ENCODE results near the gene PPM1N.
A peak's percentile ranks its signal among the peaks of the same experiment; 100 is the strongest.

The PPM1N gene

DNA sequence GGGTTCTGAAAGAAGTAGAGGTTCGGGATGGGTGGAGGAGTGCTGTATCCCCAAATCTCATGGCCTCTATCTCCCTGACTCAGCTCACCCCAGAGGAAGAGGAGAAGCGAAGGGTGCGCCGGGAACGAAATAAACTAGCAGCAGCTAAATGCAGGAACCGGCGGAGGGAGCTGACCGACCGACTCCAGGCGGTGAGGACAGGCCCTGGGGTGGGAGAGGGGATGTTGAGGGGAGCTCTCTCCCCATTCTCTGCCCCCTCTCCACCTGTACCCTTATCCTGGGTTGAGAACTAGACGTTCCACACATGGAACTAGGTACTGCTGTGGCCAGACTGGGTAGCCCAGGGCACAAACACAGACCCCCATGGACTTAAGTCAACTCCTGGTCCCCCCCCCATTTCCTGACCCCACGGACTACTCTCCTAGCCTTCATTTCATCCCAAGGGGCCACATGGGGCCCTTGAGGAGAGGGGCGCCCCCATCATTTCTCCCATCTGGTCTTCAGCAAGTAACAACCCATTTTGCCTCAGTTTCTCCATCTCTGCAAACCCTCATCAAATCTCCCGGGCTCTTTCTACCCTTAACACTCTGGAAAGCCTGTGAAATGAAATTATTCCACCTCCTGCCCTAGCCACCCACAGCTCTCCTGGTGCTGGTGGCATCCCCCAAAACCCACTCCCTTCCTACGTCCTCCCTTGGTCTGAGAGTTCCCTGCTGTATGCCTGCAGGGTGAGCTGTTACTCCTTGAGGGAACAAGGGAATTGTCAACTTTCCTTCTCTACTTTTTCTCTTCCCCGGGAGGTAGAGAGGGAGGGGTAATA lies 26.9 kb upstream of the PPM1N start:
- DNase-seq, result no peak

DNA sequence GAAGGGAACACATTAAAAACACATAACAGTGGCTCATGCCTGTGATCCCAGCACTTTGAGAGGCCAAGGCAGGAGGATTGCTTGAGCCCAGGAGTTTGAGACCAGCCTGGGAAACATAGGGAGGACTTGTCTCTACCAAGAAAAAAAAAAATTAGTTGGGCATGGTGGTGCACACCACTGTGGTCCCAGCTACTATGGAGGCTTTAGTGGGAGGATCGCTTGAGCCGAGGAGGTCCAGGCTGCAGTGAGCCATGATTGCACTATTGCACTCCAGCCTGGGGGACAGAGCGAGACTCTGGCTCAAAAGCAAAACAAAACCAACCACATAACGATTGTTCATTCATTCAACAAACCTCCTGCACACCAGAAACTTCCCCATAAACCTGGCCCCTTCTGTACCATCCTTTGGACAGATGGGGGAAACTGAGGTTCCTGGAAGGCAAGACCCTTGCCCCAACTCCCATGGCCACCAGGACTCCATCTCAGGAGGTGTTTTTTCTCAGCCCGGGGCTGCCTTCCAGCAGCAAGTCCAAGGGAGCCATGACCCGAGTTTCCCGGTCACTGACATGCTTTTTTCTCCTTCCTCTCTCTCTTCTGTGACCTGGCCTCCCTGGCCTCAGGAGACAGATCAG lies 26.2 kb upstream of the PPM1N start:
- DNase-seq, result no peak

DNA sequence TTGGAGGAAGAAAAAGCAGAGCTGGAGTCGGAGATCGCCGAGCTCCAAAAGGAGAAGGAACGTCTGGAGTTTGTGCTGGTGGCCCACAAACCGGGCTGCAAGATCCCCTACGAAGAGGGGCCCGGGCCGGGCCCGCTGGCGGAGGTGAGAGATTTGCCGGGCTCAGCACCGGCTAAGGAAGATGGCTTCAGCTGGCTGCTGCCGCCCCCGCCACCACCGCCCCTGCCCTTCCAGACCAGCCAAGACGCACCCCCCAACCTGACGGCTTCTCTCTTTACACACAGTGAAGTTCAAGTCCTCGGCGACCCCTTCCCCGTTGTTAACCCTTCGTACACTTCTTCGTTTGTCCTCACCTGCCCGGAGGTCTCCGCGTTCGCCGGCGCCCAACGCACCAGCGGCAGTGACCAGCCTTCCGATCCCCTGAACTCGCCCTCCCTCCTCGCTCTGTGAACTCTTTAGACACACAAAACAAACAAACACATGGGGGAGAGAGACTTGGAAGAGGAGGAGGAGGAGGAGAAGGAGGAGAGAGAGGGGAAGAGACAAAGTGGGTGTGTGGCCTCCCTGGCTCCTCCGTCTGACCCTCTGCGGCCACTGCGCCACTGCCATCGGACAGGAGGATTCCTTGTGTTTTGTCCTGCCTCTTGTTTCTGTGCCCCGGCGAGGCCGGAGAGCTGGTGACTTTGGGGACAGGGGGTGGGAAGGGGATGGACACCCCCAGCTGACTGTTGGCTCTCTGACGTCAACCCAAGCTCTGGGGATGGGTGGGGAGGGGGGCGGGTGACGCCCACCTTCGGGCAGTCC lies 25.5 kb upstream of the PPM1N start:
- DNase-seq, result no peak

DNA sequence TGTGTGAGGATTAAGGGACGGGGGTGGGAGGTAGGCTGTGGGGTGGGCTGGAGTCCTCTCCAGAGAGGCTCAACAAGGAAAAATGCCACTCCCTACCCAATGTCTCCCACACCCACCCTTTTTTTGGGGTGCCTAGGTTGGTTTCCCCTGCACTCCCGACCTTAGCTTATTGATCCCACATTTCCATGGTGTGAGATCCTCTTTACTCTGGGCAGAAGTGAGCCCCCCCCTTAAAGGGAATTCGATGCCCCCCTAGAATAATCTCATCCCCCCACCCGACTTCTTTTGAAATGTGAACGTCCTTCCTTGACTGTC lies 24.9 kb upstream of the PPM1N start:
- DNase-seq, result no peak

DNA sequence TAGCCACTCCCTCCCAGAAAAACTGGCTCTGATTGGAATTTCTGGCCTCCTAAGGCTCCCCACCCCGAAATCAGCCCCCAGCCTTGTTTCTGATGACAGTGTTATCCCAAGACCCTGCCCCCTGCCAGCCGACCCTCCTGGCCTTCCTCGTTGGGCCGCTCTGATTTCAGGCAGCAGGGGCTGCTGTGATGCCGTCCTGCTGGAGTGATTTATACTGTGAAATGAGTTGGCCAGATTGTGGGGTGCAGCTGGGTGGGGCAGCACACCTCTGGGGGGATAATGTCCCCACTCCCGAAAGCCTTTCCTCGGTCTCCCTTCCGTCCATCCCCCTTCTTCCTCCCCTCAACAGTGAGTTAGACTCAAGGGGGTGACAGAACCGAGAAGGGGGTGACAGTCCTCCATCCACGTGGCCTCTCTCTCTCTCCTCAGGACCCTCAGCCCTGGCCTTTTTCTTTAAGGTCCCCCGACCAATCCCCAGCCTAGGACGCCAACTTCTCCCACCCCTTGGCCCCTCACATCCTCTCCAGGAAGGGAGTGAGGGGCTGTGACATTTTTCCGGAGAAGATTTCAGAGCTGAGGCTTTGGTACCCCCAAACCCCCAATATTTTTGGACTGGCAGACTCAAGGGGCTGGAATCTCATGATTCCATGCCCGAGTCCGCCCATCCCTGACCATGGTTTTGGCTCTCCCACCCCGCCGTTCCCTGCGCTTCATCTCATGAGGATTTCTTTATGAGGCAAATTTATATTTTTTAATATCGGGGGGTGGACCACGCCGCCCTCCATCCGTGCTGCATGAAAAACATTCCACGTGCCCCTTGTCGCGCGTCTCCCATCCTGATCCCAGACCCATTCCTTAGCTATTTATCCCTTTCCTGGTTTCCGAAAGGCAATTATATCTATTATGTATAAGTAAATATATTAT lies 24.3 kb upstream of the PPM1N start:
- no peak for DNase-seq

DNA sequence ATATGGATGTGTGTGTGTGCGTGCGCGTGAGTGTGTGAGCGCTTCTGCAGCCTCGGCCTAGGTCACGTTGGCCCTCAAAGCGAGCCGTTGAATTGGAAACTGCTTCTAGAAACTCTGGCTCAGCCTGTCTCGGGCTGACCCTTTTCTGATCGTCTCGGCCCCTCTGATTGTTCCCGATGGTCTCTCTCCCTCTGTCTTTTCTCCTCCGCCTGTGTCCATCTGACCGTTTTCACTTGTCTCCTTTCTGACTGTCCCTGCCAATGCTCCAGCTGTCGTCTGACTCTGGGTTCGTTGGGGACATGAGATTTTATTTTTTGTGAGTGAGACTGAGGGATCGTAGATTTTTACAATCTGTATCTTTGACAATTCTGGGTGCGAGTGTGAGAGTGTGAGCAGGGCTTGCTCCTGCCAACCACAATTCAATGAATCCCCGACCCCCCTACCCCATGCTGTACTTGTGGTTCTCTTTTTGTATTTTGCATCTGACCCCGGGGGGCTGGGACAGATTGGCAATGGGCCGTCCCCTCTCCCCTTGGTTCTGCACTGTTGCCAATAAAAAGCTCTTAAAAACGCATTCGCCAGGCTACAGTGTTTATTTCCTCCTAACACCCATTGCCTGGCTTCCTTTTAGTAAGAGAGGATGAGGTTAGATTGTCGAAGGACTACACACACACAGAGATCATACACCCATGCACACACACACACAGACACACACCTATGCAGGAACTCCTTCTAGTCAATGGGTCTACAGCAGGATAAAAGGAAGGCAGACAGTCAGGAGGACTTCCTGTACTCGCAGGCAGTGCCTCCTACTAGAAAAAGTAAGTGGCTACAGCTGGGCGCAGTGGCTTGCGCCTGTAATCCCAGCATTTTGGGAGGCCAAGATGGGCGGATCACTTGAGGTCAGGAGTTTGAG lies 23.4 kb upstream of the PPM1N start:
- no peak for DNase-seq

DNA sequence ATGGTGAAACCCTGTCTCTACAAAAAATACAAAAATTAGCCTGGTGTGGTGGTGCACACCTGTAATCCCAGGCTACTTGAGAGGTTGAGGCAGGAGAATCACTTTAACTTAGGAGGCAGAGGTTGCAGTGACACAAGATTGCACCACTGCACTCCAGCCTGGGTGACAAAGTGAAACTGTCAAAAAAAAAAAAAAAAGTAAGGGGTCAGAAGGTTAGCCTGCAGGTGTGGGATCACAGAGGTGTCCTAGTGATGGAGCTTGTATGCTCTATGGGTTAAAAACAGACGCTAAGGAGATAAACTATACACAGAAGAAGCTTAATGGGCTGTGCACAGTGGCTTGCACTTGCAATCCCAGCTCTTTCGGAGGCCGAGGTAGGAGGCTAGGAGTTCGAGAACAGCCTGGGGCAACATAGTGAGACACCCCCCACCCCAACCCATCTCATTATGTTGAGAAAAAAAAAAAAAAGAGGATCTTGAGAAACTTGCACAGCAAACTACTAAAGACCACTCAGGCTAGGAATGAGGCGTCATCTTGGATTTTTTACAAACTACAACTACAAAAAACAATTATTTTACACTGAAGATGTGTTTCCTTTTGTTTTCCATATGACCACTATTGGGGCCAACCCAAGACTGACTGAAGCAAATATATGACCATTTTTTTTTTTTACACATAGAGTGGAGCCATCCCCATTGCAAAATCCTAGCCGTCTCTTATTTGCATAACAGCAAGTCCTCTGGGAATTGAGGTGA lies 22.5 kb upstream of the PPM1N start:
- no peak for DNase-seq

DNA sequence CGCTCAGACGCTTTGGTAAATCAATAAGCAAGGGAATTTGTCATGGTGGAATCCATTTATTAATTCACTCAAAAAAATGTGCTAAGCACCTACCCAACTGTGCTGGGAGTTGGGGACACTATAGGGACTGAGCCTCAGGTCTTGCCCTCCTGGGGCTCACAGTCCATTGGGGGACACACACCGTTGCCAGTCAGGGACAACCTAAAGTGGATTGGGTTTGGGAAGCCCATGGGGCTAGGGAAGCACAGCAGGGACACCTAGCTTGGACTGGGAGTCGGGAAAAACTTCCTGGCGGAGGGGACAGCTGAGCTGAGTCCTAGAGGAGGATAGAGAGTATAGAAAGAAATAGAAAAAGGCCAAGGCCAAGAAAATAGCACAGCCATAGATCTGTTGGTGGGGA lies 21.9 kb upstream of the PPM1N start:
- no peak for DNase-seq

DNA sequence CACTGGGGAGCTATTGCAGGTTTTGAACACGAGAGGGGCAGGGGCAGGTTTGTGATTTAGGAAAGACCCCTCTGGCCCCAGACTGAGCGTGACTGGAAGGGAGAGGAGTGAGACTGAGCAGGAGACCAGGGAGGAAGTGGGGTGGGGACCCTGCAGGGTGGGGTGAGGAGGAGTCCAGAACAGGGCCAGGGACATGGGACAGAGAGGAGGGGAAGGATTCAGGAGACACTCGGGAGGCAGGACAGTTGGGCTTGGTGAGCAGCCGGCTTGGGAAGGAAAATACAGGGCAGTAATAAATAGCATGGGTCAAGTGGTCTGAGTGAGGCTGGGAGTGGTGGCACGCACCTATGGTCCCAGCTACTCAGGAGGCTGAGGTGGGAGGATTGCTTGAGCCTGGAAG lies 21.1 kb upstream of the PPM1N start:
- no peak for DNase-seq

DNA sequence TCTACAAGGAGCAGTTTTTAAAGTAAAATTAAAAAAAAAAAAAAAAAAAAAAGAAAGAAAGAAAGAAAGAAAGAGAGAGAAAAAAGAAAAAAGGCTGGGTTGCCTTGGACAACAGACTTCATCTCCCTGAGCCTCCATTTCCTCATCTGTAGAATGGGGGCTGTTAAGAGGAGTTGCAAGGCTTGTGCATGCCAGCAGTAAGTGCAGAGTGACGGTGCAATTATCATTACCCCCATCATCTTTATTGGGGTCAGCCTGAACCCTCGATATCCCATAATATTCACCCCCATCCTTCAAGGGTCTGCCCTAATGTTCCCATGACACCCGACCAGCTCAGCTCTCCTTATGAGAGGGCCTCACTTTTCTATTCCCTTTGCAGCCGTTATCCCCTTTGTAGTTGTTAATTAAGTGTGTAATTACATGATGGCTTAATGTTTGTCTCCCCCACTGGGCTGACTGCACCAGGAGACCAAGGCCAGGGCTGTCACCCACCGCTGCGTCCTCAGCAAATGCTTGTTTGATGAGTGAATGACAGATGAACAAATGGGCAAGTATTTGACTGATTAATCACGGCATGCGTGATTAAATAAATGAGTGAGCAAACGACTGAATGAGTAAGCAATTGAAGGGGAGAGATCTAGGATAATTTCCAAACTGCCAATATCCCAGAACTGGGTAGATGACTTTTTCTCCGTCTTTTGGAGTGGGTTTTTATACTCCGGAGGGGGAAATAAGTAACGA lies 20.4 kb upstream of the PPM1N start:
- no peak for DNase-seq

DNA sequence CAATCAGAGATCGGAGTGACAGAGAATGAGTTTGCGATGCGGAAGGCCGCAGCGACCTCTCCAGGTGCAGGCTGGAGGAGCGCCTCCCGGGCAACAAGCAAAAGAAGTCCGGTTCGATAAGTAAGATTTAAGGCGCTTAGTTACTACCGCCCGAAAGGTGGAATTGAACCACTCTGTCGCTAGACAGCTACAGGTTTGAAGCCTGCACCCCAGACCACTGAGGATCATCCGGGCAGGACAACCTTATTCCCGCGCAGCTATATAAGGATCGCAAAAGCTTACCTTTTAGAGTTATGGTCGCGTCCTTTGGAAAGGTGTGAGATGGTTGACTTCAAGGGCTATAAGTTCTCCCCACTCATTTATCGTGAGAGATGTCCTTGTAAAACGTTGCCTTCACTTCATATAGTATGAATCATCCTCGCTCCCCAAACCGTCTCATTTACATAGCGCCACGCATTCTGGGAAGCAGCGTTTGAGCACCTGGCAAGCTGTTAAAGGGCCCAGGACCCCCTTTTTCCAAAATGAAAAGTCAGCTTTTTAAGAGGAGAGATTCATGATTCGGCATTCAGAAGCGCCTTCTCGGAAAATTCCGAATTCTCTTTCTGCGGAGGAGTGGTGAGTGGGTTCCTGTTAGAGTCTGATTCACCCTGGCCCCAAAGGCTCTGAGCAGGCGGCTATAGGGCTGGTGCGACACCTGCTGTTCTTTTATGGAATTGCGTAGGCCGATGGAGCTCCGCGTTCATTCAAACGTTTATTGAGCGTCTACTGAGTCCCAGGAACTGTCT lies 19.6 kb upstream of the PPM1N start:
- peak; percentile 96 for DNase-seq

DNA sequence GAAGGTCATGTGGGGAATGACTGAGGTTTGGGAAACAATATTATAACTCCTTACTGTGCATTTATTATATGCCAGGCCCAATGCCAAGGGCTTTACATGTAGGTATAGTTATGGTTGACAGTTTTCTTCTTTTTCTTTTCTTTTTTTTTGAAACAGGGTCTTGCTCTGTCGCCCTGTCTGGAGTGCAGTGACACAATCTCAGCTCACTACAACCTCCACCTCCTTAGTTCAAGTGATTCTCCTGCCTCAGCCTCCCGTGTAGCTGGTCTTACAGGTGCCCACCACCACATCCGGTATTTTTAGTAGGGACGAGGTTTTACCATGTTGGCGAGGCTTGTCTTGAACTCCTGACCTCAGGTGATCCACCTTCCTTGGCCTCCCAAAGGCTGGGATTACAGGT lies 15.2 kb upstream of the PPM1N start:
- DNase-seq, result no peak

DNA sequence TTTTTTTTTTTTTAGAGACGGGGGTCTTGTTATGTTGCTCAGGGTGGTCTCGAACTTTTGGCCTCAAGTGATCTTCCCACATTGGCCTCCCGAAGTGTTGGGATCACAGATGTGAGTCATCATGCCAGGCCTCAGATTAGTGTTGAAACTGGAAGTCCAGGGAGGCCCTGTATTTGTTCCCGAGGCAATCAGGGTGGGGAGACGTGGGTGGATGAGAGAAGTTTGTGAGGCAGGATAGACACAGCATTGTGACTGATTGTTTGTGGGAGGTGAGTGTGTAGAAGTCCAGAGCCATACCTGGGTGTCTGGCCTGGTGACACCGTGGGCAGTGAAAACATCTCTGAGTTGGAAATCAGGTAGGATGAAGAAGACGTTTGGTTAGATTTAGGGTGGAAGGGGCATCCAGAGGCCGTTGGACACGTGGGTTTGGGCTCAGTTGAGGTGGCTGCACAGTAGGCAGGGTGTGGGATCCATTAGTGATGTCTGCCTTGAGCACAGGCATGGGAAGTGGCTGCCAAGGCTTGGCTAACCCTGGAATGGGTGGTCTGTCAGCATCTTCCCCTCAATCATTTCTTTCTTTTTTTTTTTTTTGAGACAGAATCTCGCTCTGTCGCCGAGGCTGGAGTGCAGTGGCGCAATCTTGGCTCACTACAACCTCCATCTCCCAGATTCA lies 13.8 kb upstream of the PPM1N start:
- no peak for DNase-seq

DNA sequence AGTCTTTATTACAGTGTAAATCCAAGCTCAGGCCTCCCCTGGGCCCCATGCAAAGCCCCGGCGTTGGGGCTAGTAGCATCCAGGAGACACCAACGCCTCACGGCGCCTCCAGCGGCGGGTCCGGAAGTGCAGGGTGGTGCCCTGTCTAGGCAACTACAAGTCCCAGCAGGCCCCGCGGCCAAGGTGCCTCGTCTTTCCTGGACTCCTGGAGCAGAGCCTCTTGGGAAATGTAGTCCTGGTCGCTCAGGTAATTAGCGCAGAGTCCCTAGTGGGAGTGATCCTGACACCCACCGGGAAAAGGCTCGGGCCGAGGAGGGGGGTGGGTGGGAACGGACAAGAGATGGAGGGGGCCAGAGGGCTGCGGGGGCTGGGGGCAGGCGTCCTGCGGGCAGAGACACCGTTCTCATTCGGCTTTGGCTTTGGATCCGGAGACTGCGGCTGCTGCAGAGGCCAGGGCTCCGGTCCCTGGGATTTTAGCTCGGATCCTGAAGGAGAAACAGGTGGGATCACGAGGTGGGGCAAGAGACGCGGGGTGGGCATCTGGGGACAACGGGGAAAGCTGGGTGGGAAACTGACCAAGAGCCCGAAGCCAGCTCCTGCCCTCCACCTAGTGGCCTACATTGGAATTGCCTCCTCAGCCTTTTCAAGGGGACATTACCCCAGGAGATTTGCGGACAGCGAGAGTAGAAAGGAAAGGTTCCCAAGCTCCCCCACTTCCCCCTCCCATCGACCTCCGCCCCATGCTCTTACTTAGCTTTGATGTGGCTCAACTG lies 12.8 kb upstream of the PPM1N start:
- DNase-seq, result peak; percentile 98

DNA sequence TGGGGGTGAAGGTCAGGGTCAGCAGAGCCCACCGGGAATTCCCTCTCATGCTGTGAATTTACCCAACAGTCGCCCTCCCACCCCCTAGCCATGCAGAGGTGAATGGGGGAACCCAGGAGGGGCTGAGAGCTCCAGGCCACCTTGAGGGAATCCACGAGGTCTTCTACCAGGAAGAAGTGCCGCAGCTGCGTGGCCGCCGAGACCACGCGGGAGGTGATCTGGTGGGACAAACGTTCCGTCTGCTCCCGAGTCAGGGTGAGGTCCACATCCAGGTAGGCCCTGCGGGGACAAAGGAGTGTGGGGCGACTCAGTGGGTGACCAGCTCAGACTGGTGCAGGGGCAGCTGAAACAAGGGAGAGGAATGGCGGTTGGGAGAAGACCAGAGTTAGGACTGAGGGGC lies 9.5 kb upstream of the PPM1N start:
- DNase-seq, result no peak

DNA sequence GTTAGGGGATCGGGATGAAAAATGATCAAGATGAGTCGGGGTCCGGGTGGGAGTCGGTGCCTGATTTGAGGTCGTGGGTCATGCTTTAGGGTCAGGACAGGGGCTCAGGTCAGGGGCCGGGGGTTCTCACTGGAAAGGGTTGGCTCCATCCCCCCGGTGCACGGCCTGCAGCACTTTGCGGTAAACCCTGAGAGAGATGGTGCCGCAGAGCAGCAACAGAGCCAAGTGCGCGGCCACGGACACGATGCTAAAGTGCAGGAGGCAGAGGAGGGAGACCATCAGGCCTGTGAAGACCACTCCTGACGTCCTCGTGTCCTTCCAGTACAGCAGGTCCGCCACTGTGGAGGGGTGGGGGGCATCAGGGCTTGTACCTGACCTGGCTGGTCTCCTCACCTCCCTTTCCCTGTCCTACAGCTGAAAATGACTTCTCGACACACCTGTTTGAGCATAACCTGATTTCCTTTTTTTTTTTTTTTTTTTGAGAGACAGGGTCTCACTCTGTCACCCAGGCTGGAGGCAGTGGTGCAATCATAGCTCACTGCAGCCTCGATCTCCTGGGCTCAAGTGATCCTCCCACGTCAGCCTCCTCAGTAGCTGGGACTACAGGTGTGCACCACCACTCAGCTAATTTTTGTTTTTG lies 8.9 kb upstream of the PPM1N start:
- DNase-seq, result no peak

DNA sequence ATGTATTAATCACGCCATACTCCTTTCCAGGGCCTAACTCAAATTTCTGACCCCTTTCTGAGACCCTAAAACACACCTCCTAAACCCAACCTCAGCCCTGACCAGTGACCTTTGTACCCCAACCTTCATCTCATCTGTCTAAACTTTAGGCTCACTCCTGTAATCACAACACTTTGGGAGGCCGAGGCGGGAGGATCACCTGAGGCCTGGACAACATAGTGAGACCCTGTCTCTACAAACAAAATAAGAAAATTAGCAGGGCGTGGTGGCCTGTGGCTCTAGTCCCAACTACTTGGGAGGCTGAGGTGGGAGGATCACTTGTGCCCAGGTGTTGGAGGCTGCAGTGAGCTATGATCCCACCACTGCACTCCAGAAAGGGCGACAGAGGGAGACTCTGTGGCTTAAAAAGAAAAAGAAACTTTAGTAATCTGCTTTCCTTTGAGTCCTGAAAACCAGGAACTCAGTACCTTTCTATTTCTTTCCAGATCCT lies 6.1 kb upstream of the PPM1N start:
- no peak for DNase-seq
